ENCODE results near the gene RPTOR. TPM values are rescaled to one million over a fixed set of nuclear protein-coding genes. Genes with fewer than 3 reads are reported as not detected.

Gene RPTOR
- total RNA-seq, 3 donors from 2014 or later (not counting 1 experiment from before 2014, with no cell fraction given) = 49.2 to 63.6 (median 55.4) TPM

- Mint-ChIP-seq H3K36me3 (no peaks in the 10 kb centered on the region), H3K27me3 (ENCODE audit: low read depth in 2 of 2) (no peaks in the 10 kb centered on the region), H3K4me1 (peaks cover 36 to 54% of the 10 kb centered on the region in 2 donors), H3K9me3 (no peaks in the 10 kb centered on the region), H3K27ac (peak overlapping the region in 1 of 2 donors; percentile 29), H3K4me3 (no peak overlapping the region)
- intact Hi-C loops (cut with micrococcal nuclease) = no loop called here
- peaks cover 12% of the 10 kb centered on the region for H3K4me1 ChIP-seq (ENCODE audit: control insufficient read depth, insufficient read depth, low read length)
- WGBS (ENCODE audit: insufficient coverage) = 70% methylated on average over 14 of the region's 14 CpGs
- DNase-seq = peak in 1 of 2 donors; percentile 73
- no peak overlapping the region for H3K27ac ChIP-seq (ENCODE audit: low read length)
- peak in 2 of 3 donors; percentile 37 to 53 for ATAC-seq
- H3K4me3 ChIP-seq (ENCODE audit: low read length) = no peak overlapping the region
- no peaks in the 10 kb centered on the region for H3K9me3 ChIP-seq (ENCODE audit: control insufficient read depth, insufficient read depth, low read length)
- H3K27me3 ChIP-seq (ENCODE audit: control insufficient read depth, insufficient read depth, low read length) = no peaks in the 10 kb centered on the region
- no peaks in the 10 kb centered on the region for H3K36me3 ChIP-seq (ENCODE audit: control insufficient read depth, insufficient read depth, low read length)
- no peak for TF ChIP-seq CTCF (IDR thresholded peaks at IDR 0.05)
Measured at GRCh38 chr17:80649672-80650330, 105.2 kb downstream of the RPTOR start.

GRCh38 chr17:80650331-80650672, 105.7 kb downstream of the RPTOR start:
- no peak overlapping the region for H3K4me3 ChIP-seq (ENCODE audit: low read length)
- ATAC-seq = no peak

GRCh38 chr17:80650751-80651518, 106.3 kb downstream of the RPTOR start:
- H3K36me3 ChIP-seq (ENCODE audit: control insufficient read depth, insufficient read depth, low read length) = no peaks in the 10 kb centered on the region
- no peak overlapping the region for H3K27ac ChIP-seq (ENCODE audit: low read length)
- 96% methylated on average over 16 of the region's 17 CpGs for WGBS (ENCODE audit: insufficient coverage)
- peak overlapping the region in 1 of 2 donors; percentile 2 for H3K27ac Mint-ChIP-seq
- H3K4me1 ChIP-seq (ENCODE audit: control insufficient read depth, insufficient read depth, low read length) = peaks cover 12% of the 10 kb centered on the region
- H3K4me3 ChIP-seq (ENCODE audit: low read length) = no peak overlapping the region
- TF ChIP-seq CTCF (IDR thresholded peaks at IDR 0.05) = no peak
- peaks cover 35 to 54% of the 10 kb centered on the region in 2 donors for H3K4me1 Mint-ChIP-seq
- intact Hi-C loops (cut with micrococcal nuclease) = no loop called here
- ATAC-seq (no peak), DNase-seq (no peak)
- H3K9me3 Mint-ChIP-seq = no peaks in the 10 kb centered on the region
- H3K27me3 Mint-ChIP-seq (ENCODE audit: low read depth in 2 of 2) = no peaks in the 10 kb centered on the region
- H3K9me3 ChIP-seq (ENCODE audit: control insufficient read depth, insufficient read depth, low read length) = no peaks in the 10 kb centered on the region
- H3K36me3 Mint-ChIP-seq = no peaks in the 10 kb centered on the region
- H3K27me3 ChIP-seq (ENCODE audit: control insufficient read depth, insufficient read depth, low read length) = no peaks in the 10 kb centered on the region
- H3K4me3 Mint-ChIP-seq = no peak overlapping the region

More at GRCh38 chr17:80650331-80650672, 105.7 kb downstream of the RPTOR start:
- no peak for DNase-seq
- H3K4me3 Mint-ChIP-seq = no peak overlapping the region
- peaks cover 35 to 54% of the 10 kb centered on the region in 2 donors for H3K4me1 Mint-ChIP-seq
- Histone ChIP-seq H3K4me1 (ENCODE audit: control insufficient read depth, insufficient read depth, low read length) (peaks cover 12% of the 10 kb centered on the region), H3K36me3 (ENCODE audit: control insufficient read depth, insufficient read depth, low read length) (no peaks in the 10 kb centered on the region), H3K9me3 (ENCODE audit: control insufficient read depth, insufficient read depth, low read length) (no peaks in the 10 kb centered on the region), H3K27ac (ENCODE audit: low read length) (no peak overlapping the region), H3K27me3 (ENCODE audit: control insufficient read depth, insufficient read depth, low read length) (no peaks in the 10 kb centered on the region)
- H3K9me3 Mint-ChIP-seq = no peaks in the 10 kb centered on the region
- no peaks in the 10 kb centered on the region for H3K27me3 Mint-ChIP-seq (ENCODE audit: low read depth in 2 of 2)
- 89% methylated on average over 5 of the region's 8 CpGs for WGBS (ENCODE audit: insufficient coverage)
- TF ChIP-seq CTCF (IDR thresholded peaks at IDR 0.05) = no peak
- no peak overlapping the region for H3K27ac Mint-ChIP-seq
- H3K36me3 Mint-ChIP-seq = no peaks in the 10 kb centered on the region
- intact Hi-C loops (cut with micrococcal nuclease) = no loop called here
